Measurements from ENCODE around the gene NKTR. TPM values are rescaled to one million over a fixed set of nuclear protein-coding genes. Genes with fewer than 3 reads are reported as not detected.

Gene NKTR
- total RNA-seq, 4 donors from 2014 or later: 17.9 to 134 (median 56.3) TPM

DNA sequence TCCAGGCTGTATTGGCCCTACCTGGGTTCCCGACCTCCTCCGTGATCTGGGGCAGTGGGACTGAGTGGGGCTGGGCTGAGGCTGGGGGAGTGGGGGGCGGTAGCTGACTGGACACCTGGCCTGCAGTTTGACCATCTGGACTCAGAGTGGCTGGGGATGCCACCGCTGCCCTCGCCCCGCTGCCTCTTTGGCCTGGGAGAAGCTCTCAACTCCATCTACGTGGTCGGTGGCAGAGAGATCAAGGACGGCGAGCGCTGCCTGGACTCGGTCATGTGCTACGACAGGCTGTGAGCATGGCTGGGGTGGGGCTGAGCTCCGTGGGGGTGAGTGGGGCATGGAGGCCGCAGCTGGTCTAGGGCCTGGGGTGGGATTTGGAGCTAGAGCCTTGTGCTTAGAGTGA is 87.5 kb downstream of the NKTR start:
- Histone ChIP-seq H3K4me3 (no peak overlapping the region), H3K27ac (no peak overlapping the region), H3K36me3 (no peaks in the 10 kb centered on the region), H3K4me1 (peaks cover 0 to 34% (median 18%) of the 10 kb centered on the region in 3 donors), H3K27me3 (peaks cover 20% of the 10 kb centered on the region), H3K9me3 (no peaks in the 10 kb centered on the region)
- no peak for ATAC-seq
- WGBS, 2 donors (ENCODE audit: low coverage in 1 of 2): no CpG with 5 or more reads among the region's 15 CpGs
- TF ChIP-seq POLR2A (IDR thresholded peaks at IDR 0.05): no peak
- no peak for TF ChIP-seq POLR2AphosphoS5 (IDR thresholded peaks at IDR 0.05)
- no peak for TF ChIP-seq EP300 (IDR thresholded peaks at IDR 0.05)

DNA sequence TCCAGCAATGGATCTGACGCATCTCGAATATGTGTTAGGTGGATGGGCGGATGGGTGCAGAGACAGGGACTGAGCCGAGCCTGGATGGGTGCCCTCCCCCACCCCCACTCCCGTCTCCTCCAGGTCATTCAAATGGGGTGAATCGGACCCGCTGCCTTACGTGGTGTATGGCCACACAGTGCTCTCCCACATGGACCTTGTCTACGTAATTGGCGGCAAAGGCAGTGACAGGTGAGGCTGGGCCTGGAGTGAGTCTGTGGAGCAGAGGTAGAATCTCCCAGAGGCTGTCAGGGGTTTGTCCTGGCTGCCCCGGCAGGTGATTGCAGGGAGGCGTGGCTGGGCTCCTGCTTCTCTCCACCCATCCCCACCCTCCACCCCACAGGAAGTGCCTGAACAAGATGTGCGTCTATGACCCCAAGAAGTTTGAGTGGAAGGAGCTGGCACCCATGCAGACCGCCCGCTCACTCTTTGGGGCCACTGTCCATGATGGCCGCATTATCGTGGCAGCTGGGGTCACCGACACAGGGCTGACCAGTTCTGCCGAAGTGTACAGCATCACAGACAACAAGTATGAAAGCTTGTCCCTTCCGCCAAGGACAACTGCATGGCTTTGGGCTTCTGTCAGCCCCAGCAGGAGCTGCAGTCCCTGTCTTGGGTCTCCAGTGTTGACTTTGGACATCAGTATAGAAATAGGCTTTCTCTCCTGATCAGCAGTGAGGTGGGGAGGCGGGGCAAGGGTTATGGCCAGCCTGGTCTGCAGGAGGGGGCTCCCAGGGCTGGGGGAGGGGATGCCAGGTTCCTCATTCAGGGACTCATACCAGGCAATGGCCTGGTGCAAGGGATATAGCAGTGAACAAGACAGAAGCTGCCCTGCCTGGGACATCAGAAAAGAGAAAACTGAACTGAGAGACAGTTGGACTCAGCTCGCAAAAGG is 88.3 kb downstream of the NKTR start:
- Histone ChIP-seq H3K27me3 (peaks cover 20% of the 10 kb centered on the region), H3K4me1 (peaks cover 0 to 27% (median 18%) of the 10 kb centered on the region in 3 donors), H3K36me3 (no peaks in the 10 kb centered on the region), H3K9me3 (no peaks in the 10 kb centered on the region), H3K27ac (no peak overlapping the region), H3K4me3 (no peak overlapping the region)
- ATAC-seq: no peak
- WGBS, 2 donors (ENCODE audit: low coverage in 1 of 2): 81% methylated on average over 6 to 15 of the region's 22 CpGs
- TF ChIP-seq POLR2A (IDR thresholded peaks at IDR 0.05): no peak
- TF ChIP-seq EP300 (IDR thresholded peaks at IDR 0.05): no peak
- TF ChIP-seq POLR2AphosphoS5 (IDR thresholded peaks at IDR 0.05): no peak
- TF ChIP-seq, protein P1, sequence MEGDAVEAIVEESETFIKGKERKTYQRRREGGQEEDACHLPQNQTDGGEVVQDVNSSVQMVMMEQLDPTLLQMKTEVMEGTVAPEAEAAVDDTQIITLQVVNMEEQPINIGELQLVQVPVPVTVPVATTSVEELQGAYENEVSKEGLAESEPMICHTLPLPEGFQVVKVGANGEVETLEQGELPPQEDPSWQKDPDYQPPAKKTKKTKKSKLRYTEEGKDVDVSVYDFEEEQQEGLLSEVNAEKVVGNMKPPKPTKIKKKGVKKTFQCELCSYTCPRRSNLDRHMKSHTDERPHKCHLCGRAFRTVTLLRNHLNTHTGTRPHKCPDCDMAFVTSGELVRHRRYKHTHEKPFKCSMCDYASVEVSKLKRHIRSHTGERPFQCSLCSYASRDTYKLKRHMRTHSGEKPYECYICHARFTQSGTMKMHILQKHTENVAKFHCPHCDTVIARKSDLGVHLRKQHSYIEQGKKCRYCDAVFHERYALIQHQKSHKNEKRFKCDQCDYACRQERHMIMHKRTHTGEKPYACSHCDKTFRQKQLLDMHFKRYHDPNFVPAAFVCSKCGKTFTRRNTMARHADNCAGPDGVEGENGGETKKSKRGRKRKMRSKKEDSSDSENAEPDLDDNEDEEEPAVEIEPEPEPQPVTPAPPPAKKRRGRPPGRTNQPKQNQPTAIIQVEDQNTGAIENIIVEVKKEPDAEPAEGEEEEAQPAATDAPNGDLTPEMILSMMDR (IDR thresholded peaks at IDR 0.05): no peak

DNA sequence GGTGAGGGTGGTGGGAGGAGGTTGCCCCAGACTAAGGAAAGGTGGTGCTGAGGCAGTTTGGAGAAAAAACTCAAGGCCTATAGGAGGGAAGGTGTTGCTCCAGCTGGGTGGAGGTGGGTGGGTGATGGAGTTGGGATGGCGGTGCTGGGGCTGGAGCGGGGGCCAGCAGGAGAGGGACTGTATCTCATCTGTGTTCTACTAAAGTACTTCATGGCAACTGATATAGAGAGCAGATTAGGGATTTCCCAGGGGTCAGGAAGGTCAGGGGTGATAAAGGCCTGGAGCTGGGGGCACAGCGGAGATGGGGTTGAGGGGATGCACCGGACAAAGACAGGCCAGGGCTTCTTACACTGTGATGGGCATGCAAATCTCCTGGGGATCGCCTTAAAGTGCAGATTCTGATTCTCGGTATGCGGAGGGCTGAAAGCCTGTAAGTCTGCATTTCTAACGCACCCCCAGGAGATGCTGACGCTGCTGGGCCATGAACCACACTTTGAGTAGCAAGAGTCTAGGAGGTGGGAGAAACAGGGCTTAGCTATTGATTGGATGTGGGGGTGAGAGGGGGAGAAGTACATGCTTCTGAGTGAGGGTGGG is 89.0 kb downstream of the NKTR start:
- no peak for ATAC-seq
- no peaks in the 10 kb centered on the region for H3K9me3 ChIP-seq
- no peak overlapping the region for H3K27ac ChIP-seq
- TF ChIP-seq, protein P1 (IDR thresholded peaks at IDR 0.05): no peak
- no peak for TF ChIP-seq POLR2AphosphoS5 (IDR thresholded peaks at IDR 0.05)
- no peak for TF ChIP-seq EP300 (IDR thresholded peaks at IDR 0.05)
- no peak for TF ChIP-seq POLR2A (IDR thresholded peaks at IDR 0.05)
- no peak overlapping the region for H3K4me3 ChIP-seq
- WGBS, 2 donors (ENCODE audit: low coverage in 1 of 2): 65 to 69% methylated on average over 5 to 9 of the region's 9 CpGs
- peaks cover 20% of the 10 kb centered on the region for H3K27me3 ChIP-seq
- peaks cover 0 to 19% (median 13%) of the 10 kb centered on the region in 3 donors for H3K4me1 ChIP-seq
- no peaks in the 10 kb centered on the region for H3K36me3 ChIP-seq

DNA sequence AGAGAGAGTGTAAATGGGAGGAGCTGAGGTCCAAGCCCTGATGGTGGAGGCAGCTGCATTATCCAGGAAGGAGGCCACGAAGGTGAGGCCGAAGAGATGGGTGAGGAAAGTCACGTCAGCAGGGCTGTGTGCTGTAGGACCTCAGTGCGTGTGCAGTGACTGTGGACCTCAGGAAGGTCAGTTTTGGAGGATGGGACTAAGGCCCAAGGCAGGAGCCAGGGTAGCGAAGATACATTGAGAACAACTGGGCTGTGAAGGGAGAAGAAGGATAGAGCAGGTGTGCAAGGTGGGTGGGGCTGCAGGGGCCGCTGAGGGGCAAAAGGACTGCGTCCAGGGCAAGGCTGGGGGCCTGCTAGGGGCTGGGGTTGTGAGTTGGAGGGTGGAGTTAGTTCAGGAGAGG is 89.7 kb downstream of the NKTR start:
- 70 to 93% methylated on average over 6 to 7 of the region's 7 CpGs for WGBS, 2 donors (ENCODE audit: low coverage in 1 of 2)

More for the DNA sequence above, 89.7 kb downstream of the NKTR start:
- Histone ChIP-seq H3K27me3 (peaks cover 18% of the 10 kb centered on the region), H3K4me1 (peaks cover 0 to 13% (median 10%) of the 10 kb centered on the region in 3 donors), H3K36me3 (no peaks in the 10 kb centered on the region), H3K27ac (no peak overlapping the region), H3K4me3 (no peak overlapping the region), H3K9me3 (no peaks in the 10 kb centered on the region)
- ATAC-seq: no peak
- no peak for TF ChIP-seq EP300 (IDR thresholded peaks at IDR 0.05)
- TF ChIP-seq, protein P1 (IDR thresholded peaks at IDR 0.05): no peak
- no peak for TF ChIP-seq POLR2A (IDR thresholded peaks at IDR 0.05)
- TF ChIP-seq POLR2AphosphoS5 (IDR thresholded peaks at IDR 0.05): no peak
